Ovary (tissue), 3 donors: ENCODE data around the gene HRG.

ENCODE experiments used
- EP300 ChIP-seq: sonication (generic); formaldehyde crosslinking; IDR thresholded peaks from one replicate; pipeline ENCODE4 v1.6.1; 2017; ENCODE audit warnings: antibody characterized with exemption
- TF ChIP-seq, protein P1 (sequence below), 3 donors: fragments of 450-650 bp in 2 of 3; fragments of 200-600 bp in 1 of 3; IDR thresholded peaks; one replicate each; pipeline versions ENCODE4 v1.5.1 to v1.8.0; 2016 to 2022; ENCODE audit warnings: antibody characterized with exemption in 3 of 3, mild to moderate bottlenecking in 1 of 3
- donor health status: DM: no; HTN: no; CAD: no.

DNA sequence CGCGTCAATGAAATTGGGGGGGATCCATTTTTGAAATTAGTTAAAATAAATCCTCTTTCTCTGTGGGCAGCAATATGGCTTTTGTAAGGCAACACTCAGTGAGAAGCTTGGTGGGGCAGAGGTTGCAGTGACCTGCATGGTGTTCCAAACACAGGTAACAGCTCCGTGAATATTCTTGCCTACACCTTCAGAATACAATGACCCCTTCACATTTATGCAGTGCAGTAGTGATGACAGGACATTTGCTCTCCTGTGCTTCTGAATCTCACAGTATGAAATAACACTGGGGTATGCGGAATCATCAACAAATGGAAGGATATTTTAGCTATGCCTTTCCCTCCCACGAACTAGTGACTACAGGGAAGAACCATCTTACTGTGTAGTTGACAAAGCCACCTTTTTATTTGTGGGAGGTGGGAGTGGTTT lies 46.0 kb upstream of the HRG start:
- TF ChIP-seq, protein P1, sequence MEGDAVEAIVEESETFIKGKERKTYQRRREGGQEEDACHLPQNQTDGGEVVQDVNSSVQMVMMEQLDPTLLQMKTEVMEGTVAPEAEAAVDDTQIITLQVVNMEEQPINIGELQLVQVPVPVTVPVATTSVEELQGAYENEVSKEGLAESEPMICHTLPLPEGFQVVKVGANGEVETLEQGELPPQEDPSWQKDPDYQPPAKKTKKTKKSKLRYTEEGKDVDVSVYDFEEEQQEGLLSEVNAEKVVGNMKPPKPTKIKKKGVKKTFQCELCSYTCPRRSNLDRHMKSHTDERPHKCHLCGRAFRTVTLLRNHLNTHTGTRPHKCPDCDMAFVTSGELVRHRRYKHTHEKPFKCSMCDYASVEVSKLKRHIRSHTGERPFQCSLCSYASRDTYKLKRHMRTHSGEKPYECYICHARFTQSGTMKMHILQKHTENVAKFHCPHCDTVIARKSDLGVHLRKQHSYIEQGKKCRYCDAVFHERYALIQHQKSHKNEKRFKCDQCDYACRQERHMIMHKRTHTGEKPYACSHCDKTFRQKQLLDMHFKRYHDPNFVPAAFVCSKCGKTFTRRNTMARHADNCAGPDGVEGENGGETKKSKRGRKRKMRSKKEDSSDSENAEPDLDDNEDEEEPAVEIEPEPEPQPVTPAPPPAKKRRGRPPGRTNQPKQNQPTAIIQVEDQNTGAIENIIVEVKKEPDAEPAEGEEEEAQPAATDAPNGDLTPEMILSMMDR (IDR thresholded peaks at IDR 0.05): no peak
- no peak for TF ChIP-seq EP300
